Activated CD4-positive, alpha-beta T cell treated with anti-CD3 and anti-CD28 coated beads, Interleukin-2, amount 50 U/mL, for 4 hours (primary cell): ENCODE data around the gene CD247.
"Not testable (repeated sequence)": the region's sequence is repeated elsewhere in the genome, so short reads cannot be mapped to it uniquely, and the experiment has no call there.

Source experiments
- DNase-seq, 2 experiments: peaks; one replicate each; pipeline ENCODE4 v3.0.0-alpha.2; 2020

CD247 gene

DNA sequence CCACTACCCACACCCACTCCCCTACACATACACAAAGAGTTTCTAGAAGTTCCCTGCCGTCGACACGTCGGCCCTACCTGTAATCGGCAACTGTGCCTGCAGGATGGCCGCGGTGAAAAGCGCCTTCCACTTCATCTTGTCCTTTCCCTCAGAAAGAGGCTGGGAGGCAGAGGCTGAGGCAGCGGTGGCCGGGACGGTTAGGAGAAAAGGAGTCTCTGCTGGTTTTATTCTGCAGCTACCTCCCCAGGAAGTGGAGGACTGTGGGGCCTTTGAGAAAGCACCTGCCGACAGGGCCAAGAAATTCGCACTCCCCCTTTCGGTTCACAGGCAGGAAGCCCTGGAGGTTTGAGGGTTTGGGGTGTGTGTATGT lies at the start of gene CD247:
Gene CD247, minus strand, starts transcription at position 199 of the 370 bp plus-strand sequence. Its CDS starts 64 bp downstream, at position 135.
- DNase-seq, result peak; percentile 65 to 72

DNA sequence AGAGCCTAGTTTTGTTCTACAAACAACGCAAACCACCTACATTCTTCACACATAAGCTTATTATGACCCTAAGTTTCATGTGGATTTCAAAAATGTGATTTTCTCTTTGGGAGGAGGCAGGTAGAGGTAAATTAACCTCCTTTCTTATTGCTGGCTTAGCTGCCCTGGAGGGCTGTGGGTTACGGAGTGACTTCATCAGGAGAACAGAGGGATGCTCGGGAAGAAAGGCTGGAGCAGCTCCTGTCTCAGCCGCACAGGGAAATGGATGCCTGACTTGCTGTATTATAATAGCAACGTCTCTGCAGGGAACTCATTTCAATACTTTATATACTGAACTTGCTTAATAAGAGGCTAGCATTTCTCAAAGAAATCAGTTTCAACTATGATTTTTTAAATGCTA lies 49.3 kb upstream of the CD247 start:
- no peak for DNase-seq

DNA sequence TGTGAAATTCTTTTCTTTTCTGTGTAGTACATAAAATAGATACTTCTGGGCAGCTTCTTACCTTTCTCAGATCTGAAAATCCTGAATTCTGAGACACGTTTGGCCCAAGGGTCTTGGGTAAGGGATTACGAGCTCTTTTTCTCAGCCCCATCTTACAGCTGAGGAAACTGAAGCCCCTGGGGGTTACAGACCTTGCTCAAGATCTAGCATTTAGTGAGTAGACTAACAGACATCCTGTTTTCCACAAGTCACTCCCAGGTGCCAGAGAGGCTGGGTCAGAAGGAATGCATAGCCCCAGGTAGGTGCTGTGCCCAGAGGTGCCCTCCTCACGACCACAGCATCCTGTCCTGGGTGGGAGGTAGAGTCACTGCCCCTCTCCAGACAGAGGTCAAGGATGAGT lies 48.4 kb upstream of the CD247 start:
- no peak for DNase-seq

GRCh38 chr1:167565922-167566321 lies 47.6 kb upstream of the CD247 start:
- DNase-seq, result no peak

GRCh38 chr1:167564612-167565270 lies 46.4 kb upstream of the CD247 start:
- DNase-seq, result no peak

- no peak for DNase-seq
These were observed 45.4 kb upstream of the CD247 start for GRCh38 chr1:167563579-167564246.

GRCh38 chr1:167562702-167563101 lies 44.4 kb upstream of the CD247 start:
- no peak for DNase-seq

GRCh38 chr1:167561753-167562152 lies 43.4 kb upstream of the CD247 start:
- DNase-seq, result no peak

GRCh38 chr1:167555971-167556714 lies 37.8 kb upstream of the CD247 start:
- DNase-seq, result peak; percentile 69 to 79

DNA sequence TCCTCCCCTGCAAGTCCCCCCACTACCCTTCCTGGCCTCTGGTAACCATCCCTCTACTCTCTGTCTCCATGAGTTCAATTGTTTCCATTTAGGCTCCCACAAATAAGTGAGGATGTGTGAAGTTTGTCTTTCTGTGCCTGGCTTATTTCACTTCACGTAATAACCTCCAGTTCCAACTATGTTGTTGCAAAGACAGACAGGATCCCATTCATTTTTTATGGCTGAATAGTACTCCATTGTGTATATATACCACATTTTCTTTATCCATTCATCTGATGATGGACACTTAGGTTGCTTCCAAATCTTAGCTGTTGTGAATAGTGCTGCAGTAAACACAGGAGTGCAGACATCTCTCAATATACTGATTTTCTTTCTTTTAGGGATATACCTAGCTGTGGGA lies 36.7 kb upstream of the CD247 start:
- DNase-seq, result not testable (repeated sequence)

- DNase-seq, result no peak
These were observed 35.9 kb upstream of the CD247 start for GRCh38 chr1:167554028-167554779.

DNA sequence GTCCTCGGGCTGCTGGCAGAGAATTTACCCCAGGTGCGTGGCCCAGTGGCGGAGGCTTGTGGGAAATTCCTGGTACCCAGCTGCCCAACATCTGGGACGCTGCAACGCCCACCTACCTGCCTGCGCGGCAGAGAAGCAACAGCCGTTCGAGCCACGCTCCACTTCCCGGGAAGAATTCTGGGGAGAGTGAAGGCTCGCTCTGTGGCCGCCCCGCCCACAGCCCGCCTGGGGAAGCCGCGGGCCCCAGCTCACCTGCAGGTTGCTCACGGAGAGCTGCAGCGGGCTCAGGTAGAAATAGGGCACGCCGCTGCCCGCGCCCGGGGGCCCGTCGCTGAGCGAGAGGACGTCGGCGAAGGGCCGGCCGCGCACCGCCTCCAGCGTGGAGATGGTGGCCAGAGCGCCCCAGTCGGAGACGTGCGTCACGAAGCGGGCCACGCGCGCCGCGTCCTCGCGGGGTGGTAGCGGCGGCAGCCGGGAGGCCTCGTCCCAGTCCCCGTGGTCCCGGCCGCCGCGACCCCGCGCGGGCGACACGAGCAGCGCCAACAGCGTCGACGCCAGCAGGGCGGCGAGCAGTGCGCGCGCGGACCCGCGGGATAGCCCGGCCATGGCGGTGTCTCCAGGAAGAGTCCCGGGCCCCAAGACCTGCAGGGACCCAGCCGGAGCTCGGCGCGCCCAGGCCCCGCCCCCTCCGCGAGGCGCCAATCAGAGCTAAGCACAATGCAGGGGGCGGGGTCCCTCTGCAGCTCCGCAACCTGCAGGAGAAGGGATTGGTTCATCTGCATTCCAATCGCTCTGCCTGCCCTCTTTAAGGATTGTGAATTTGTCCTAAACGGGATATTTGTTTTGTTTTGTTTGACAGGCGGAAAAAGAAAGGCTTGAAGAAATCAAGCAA lies 35.1 kb upstream of the CD247 start, which contains the start of gene CREG1:
Gene CREG1, minus strand, starts transcription at position 627 of the 892 bp plus-strand sequence.
- DNase-seq, result peak; percentile 82

DNA sequence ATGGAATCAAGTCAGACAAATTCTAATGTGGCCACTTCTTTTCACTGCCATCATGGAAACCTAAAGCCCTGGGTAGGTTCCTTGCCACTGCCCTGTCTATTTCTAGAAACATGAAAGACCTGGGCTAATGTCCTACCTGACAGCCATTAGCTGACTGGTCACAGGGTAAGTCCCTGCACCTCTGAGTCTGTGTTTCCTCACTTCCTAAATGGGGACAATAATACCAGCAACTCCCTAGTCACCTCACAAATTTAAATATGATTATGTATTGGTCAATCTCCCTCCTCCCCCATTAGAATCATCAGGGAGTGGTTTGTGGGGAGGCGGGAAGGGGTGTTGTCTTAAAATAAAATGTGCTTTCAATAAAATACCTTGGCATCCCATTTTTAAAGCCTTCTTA lies 33.0 kb upstream of the CD247 start:
- no peak for DNase-seq

GRCh38 chr1:167548059-167548932 lies 30.0 kb upstream of the CD247 start:
- DNase-seq, result no peak

- DNase-seq, result no peak
These were observed 28.6 kb upstream of the CD247 start for GRCh38 chr1:167546935-167547334.

- DNase-seq, result no peak
These were observed 27.0 kb upstream of the CD247 start for GRCh38 chr1:167545349-167545748.

- DNase-seq, result no peak
These were observed 26.2 kb upstream of the CD247 start for GRCh38 chr1:167544447-167545093.

DNA sequence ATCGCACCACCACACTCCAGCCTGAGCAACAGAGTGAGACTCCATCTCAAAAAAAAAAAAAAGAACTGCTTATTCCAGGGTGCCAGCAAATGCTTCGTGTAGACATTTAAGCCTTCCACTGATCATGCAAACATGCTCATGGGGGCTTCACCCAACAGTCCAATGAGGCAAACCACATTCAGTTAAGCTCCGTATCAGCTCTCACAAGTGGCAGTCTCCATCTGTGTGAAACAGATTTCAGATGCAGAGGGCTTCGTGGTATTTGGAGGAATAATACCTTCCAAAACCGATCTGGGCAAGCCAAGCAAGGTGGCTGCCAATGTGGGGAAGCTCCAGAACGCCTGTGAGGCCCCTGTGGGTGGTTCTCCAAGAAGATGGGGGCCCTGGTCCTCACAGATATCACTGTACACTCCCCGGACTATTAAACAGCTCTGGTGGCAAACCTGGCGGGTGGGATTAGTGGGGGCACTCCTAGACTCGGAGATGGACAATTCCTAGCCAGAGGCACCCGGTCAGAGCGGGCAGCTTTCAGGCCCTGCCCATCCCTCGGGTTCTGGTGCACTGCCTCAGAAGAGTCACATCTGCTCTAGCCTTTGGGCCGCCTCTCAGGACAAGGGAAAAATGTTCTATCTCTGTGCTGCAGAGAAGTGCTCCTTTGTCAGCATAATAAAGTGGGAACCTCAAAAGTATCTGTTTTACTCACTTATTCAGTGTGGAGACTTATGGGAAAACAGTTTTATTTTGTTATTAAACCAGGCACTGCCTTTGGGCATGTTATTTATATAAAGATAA lies 25.1 kb upstream of the CD247 start:
- DNase-seq, result no peak
